Activated naive CD8-positive, alpha-beta T cell (primary cell): ENCODE results near the gene NUDT4.

Source experiments
- H3K27ac Mint-ChIP-seq: one replicate; pipeline ENCODE4 v1.8.0; 2021; ENCODE audit warnings: mixed read lengths
- H3K27me3 Mint-ChIP-seq: one replicate; pipeline ENCODE4 v1.8.0; 2021; ENCODE audit warnings: mixed read lengths
- H3K36me3 Mint-ChIP-seq: one replicate; pipeline ENCODE4 v1.8.0; 2021; ENCODE audit warnings: mixed read lengths
- H3K4me1 Mint-ChIP-seq: one replicate; pipeline ENCODE4 v1.8.0; 2021; ENCODE audit warnings: low read depth, mixed read lengths
- H3K4me3 Mint-ChIP-seq: one replicate; pipeline ENCODE4 v1.8.0; 2021; ENCODE audit warnings: mild to moderate bottlenecking, mixed read lengths
- H3K9me3 Mint-ChIP-seq: one replicate; pipeline ENCODE4 v1.8.0; 2021; ENCODE audit warnings: low read depth, mixed read lengths

NUDT4 gene

GRCh38 chr12:93447555-93448290 is 70.0 kb downstream of the NUDT4 start:
- Mint-ChIP-seq H3K27ac (peak overlapping the region; percentile 68), H3K4me1 (peaks cover 25% of the 10 kb centered on the region), H3K4me3 (peak overlapping the region; percentile 40)

GRCh38 chr12:93448796-93449195 is 71.1 kb downstream of the NUDT4 start:
- H3K27me3 Mint-ChIP-seq: no peaks in the 10 kb centered on the region
- peak overlapping the region; percentile 30 for H3K27ac Mint-ChIP-seq
- no peaks in the 10 kb centered on the region for H3K36me3 Mint-ChIP-seq
- peaks cover 21% of the 10 kb centered on the region for H3K4me1 Mint-ChIP-seq
- peak overlapping the region; percentile 40 for H3K4me3 Mint-ChIP-seq
- no peaks in the 10 kb centered on the region for H3K9me3 Mint-ChIP-seq

More at GRCh38 chr12:93447555-93448290, 70.0 kb downstream of the NUDT4 start:
- no peaks in the 10 kb centered on the region for H3K27me3 Mint-ChIP-seq
- H3K36me3 Mint-ChIP-seq: no peaks in the 10 kb centered on the region
- H3K9me3 Mint-ChIP-seq: no peaks in the 10 kb centered on the region

DNA sequence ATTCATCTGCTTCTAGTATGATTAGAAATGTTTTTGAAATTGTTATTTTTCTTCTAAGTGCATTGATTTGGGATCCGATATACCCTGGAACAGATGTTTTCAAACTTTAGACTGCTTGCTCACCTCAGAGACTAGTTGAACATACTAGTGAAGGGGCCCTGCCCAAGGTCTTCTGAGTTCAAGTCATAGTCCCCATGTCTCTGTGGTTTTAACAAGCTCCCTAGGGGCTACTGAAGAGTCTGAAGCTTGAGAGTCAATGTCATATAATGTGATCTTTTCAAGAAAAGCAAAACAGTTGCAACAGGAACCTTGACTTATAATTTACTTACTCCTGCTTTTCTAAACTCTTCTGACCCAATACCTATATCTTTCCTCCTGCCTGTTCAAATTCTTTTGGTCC is 71.6 kb downstream of the NUDT4 start:
- Mint-ChIP-seq H3K4me1 (peaks cover 21% of the 10 kb centered on the region), H3K27me3 (no peaks in the 10 kb centered on the region), H3K9me3 (no peaks in the 10 kb centered on the region), H3K36me3 (no peaks in the 10 kb centered on the region), H3K4me3 (peak overlapping the region; percentile 40), H3K27ac (no peak overlapping the region)

DNA sequence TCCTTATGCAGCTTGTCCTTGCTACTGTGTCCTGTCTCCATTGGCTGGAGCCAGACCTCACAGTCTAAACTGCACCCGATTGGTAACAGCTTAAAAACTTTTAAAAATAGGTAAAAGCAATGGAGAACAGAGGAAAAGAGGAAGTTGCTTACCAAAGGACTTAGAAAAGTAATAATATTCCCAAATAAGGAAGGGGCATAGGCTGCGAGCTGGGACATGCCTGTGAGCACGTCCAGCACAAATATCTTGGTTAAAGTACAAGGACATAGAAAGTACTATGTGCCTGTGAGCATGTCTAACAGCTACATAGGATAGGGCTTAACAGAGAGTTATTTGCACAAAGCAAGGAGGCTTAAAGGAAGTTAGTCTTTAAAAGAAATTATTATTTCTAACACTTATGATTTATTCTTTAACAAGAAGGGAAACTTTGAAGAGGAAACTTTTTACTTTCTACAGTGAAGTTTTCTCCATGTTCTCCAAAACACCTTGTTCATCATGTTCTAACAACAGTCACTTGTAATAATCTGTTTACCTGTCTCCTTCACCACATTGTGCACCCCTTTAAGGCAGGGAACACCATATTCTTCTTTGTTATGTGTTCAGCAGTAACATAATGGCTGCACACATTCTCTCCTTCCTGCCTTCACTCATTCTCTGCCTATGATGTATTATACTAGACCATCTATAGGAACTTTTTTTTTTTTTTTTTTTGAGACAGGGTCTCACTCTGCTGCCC is 73.9 kb downstream of the NUDT4 start:
- no peaks in the 10 kb centered on the region for H3K36me3 Mint-ChIP-seq

GRCh38 chr12:93453633-93454032 is 75.9 kb downstream of the NUDT4 start:
- peaks cover 8% of the 10 kb centered on the region for H3K4me1 Mint-ChIP-seq
- peaks cover 2% of the 10 kb centered on the region for H3K36me3 Mint-ChIP-seq
- no peak overlapping the region for H3K4me3 Mint-ChIP-seq
- no peak overlapping the region for H3K27ac Mint-ChIP-seq
- H3K27me3 Mint-ChIP-seq: peaks cover 2% of the 10 kb centered on the region
- H3K9me3 Mint-ChIP-seq: no peaks in the 10 kb centered on the region

More for the DNA sequence above, 73.9 kb downstream of the NUDT4 start:
- peaks cover 21% of the 10 kb centered on the region for H3K4me1 Mint-ChIP-seq
- H3K9me3 Mint-ChIP-seq: no peaks in the 10 kb centered on the region
- H3K27me3 Mint-ChIP-seq: peaks cover 2% of the 10 kb centered on the region
- H3K27ac Mint-ChIP-seq: no peak overlapping the region
- no peak overlapping the region for H3K4me3 Mint-ChIP-seq

DNA sequence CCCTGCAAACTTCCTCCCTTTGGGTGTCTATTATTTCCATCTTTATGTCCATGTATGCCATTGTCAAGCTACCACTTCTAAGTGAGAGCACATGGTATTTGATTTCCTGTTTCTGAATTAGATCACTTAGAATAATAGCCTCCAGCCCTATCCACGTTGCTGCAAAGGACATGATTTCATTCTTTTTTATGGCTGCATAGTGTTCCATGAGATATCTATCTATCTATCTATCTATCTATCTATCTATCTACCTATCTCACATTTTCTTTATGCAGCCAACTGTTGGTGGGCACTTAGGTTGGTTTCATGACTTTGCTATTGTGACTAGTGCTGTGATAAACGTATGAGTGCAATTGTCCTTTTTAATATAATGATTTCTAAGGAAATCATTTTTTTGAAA is 78.4 kb downstream of the NUDT4 start:
- Mint-ChIP-seq H3K27ac (no peak overlapping the region), H3K4me3 (no peak overlapping the region)

More for the DNA sequence above, 78.4 kb downstream of the NUDT4 start:
- Mint-ChIP-seq H3K36me3 (peaks cover 2% of the 10 kb centered on the region), H3K4me1 (no peaks in the 10 kb centered on the region), H3K9me3 (no peaks in the 10 kb centered on the region), H3K27me3 (peaks cover 2% of the 10 kb centered on the region)
